Naive thymus-derived CD4-positive, alpha-beta T cell (primary cell): ENCODE measurements around the gene FEM1B. TPM values are rescaled to one million over a fixed set of nuclear protein-coding genes. Genes with fewer than 3 reads are reported as not detected.

Source experiments
- ATAC-seq: fragments of 150-1000 bp; cut with Tn5 transposase; 2 replicates; pipeline ENCODE4 v1.10.0; 2021; ENCODE audit warnings: mild to moderate bottlenecking, moderate library complexity
- CTCF ChIA-PET: fragments of 350-600 bp; sonication (Branson Sonifier 250); formaldehyde crosslinking; loops from one replicate; lab custom pipeline; 2021; ENCODE audit warnings: antibody characterized with exemption; lab: Charles Lee
- POLR2A ChIA-PET: fragments of 350-600 bp; sonication (Branson Sonifier 250); formaldehyde crosslinking; loops from one replicate; lab custom pipeline; 2021; ENCODE audit warnings: antibody characterized with exemption, inconsistent platforms; lab: Charles Lee
- DNase-seq, 9 donors: peaks; one replicate each; pipeline versions ENCODE4 v3.0.0 to v3.0.0-alpha.2; 2020 to 2022; ENCODE audit warnings: mixed read lengths in 1 of 9
- H3K27ac ChIP-seq: one replicate; pipeline ENCODE4 v1.7.0; 2013; ENCODE audit warnings: mild to moderate bottlenecking, low read depth, low read length, moderate library complexity
- H3K27me3 ChIP-seq, 2 donors: one replicate each; pipeline ENCODE4 v1.7.0; 2013; ENCODE audit warnings: low read length in 2 of 2, mild to moderate bottlenecking in 2 of 2, moderate library complexity in 2 of 2; ENCODE audit not compliant: control insufficient read depth in 2 of 2, insufficient read depth in 2 of 2
- H3K36me3 ChIP-seq, 3 experiments: 1 replicate in 2 of 3; 2 replicates in 1 of 3; pipeline ENCODE4 v1.7.0; 2013; ENCODE audit warnings: low read length in 3 of 3, mild to moderate bottlenecking in 3 of 3, moderate library complexity in 1 of 3; ENCODE audit not compliant: insufficient read depth in 3 of 3, control insufficient read depth in 2 of 3
- H3K4me1 ChIP-seq, 2 donors: one replicate each; pipeline ENCODE4 v1.7.0; 2013; ENCODE audit warnings: low read length in 2 of 2, mild to moderate bottlenecking in 2 of 2, moderate library complexity in 1 of 2; ENCODE audit not compliant: control insufficient read depth in 2 of 2, insufficient read depth in 2 of 2
- H3K4me3 ChIP-seq: 2 replicates; pipeline ENCODE4 v1.7.0; 2013; ENCODE audit warnings: mild to moderate bottlenecking, low read length
- H3K9me3 ChIP-seq, 3 experiments: 1 replicate in 2 of 3; 2 replicates in 1 of 3; pipeline ENCODE4 v1.7.0; 2013; ENCODE audit warnings: low read length in 3 of 3; ENCODE audit not compliant: control insufficient read depth in 2 of 3
- H3K27ac Mint-ChIP-seq, 9 donors: one replicate each; pipeline ENCODE4 v1.8.0; 2020 to 2022; ENCODE audit warnings: mixed read lengths in 9 of 9, mild to moderate bottlenecking in 8 of 9, moderate library complexity in 5 of 9, inconsistent platforms in 2 of 9
- H3K27me3 Mint-ChIP-seq, 5 donors: one replicate each; pipeline ENCODE4 v1.8.0; 2021 to 2022; ENCODE audit warnings: mixed read lengths in 5 of 5, mild to moderate bottlenecking in 1 of 5
- H3K36me3 Mint-ChIP-seq, 5 donors: one replicate each; pipeline ENCODE4 v1.8.0; 2020 to 2022; ENCODE audit warnings: mixed read lengths in 5 of 5, mild to moderate bottlenecking in 3 of 5, inconsistent platforms in 1 of 5
- H3K4me1 Mint-ChIP-seq, 7 donors: one replicate each; pipeline ENCODE4 v1.8.0; 2020 to 2022; ENCODE audit warnings: mixed read lengths in 7 of 7, mild to moderate bottlenecking in 3 of 7, inconsistent platforms in 1 of 7
- H3K4me3 Mint-ChIP-seq, 10 donors: one replicate each; pipeline ENCODE4 v1.8.0; 2020 to 2022; ENCODE audit warnings: mild to moderate bottlenecking in 10 of 10, mixed read lengths in 10 of 10, moderate library complexity in 6 of 10, inconsistent platforms in 2 of 10
- H3K9me3 Mint-ChIP-seq, 11 donors: one replicate each; pipeline ENCODE4 v1.8.0; 2020 to 2022; ENCODE audit warnings: mixed read lengths in 11 of 11, mild to moderate bottlenecking in 4 of 11, inconsistent platforms in 1 of 11, moderate library complexity in 1 of 11
- intact Hi-C, 2 donors: fragments of 100-400 bp; cut with micrococcal nuclease; formaldehyde crosslinking; loops; one replicate each; pipeline ENCODE4 v1.15.1; 2023
- polyA plus RNA-seq, 2 donors: library from polyadenylated mRNA; unstranded; fragments of 300-500 nt; fragmentation: Illumina TruSeq; gene quantifications; one replicate each; pipeline ENCODE4 v1.2.3, GENCODE V29; 2021
- total RNA-seq, 6 experiments: library from RNA in 5 of 6; stranded (reverse) in 5 of 6; gene quantifications; 1 replicate in 5 of 6; 2 replicates in 1 of 6; pipeline ENCODE4 v1.2.3 and lab custom pipeline; 2021 to 2026

FEM1B gene
- total and polyA plus RNA-seq, 7 experiments from 2014 or later = 12.0 to 73.2 (median 58.6) TPM

GRCh38 chr15:68303134-68303533 lies 25.6 kb downstream of the FEM1B start:
- Histone ChIP-seq H3K9me3 (no peaks in the 10 kb centered on the region), H3K36me3 (no peaks in the 10 kb centered on the region), H3K27me3 (no peaks in the 10 kb centered on the region), H3K4me1 (peaks cover 11 to 21% of the 10 kb centered on the region in 2 donors), H3K27ac (no peak overlapping the region), H3K4me3 (no peak overlapping the region)
- ATAC-seq (no peak), DNase-seq (no peak)
- Mint-ChIP-seq H3K4me3 (no peak overlapping the region), H3K9me3 (peaks cover 0 to 5% (median 0%) of the 10 kb centered on the region in 11 donors), H3K36me3 (peaks cover 0 to 5% (median 0%) of the 10 kb centered on the region in 5 donors), H3K4me1 (peaks cover 24 to 45% (median 40%) of the 10 kb centered on the region in 7 donors), H3K27me3 (peaks cover 0 to 5% (median 0%) of the 10 kb centered on the region in 5 donors), H3K27ac (no peak overlapping the region)
- intact Hi-C loops = loop anchor here in 1 of 2 donors (10.0 kb wide), 1 partner anchor 418 kb away; no protein-coding TSS in a partner anchor
- ChIA-PET POLR2A (interaction anchor here (2.6 kb wide), 1 partner anchor 25 kb away, joined by 10 read pairs; the partner anchor contains the start of gene FEM1B), CTCF (interaction anchor here (0.7 to 1.4 kb wide), 3 partner anchors 39 to 747 kb away, joined by 3 to 8 read pairs (median 3); no protein-coding TSS in a partner anchor)

- H3K9me3 Mint-ChIP-seq = peaks cover 0 to 5% (median 0%) of the 10 kb centered on the region in 11 donors
- intact Hi-C loops = loop anchor here in 1 of 2 donors (10.0 kb wide), 1 partner anchor 419 kb away; no protein-coding TSS in a partner anchor
- H3K4me3 ChIP-seq = no peak overlapping the region
- H3K27ac ChIP-seq = no peak overlapping the region
- no peaks in the 10 kb centered on the region for H3K36me3 ChIP-seq
- ChIA-PET POLR2A (interaction anchor here (2.6 kb wide), 1 partner anchor 26 kb away, joined by 10 read pairs; the partner anchor contains the start of gene FEM1B), CTCF (interaction anchor here (0.7 to 1.7 kb wide), 5 partner anchors 10 to 748 kb away, joined by 3 to 8 read pairs (median 4); no protein-coding TSS in a partner anchor)
- H3K9me3 ChIP-seq = no peaks in the 10 kb centered on the region
- peak overlapping the region in 1 of 9 donors; percentile 88 for H3K27ac Mint-ChIP-seq
- H3K4me1 ChIP-seq = peaks cover 11 to 21% of the 10 kb centered on the region in 2 donors
- peaks cover 19 to 40% (median 36%) of the 10 kb centered on the region in 7 donors for H3K4me1 Mint-ChIP-seq
- H3K27me3 ChIP-seq = no peaks in the 10 kb centered on the region
- ATAC-seq (no peak), DNase-seq (no peak)
- H3K4me3 Mint-ChIP-seq = no peak overlapping the region
- peaks cover 0 to 7% (median 0%) of the 10 kb centered on the region in 5 donors for H3K27me3 Mint-ChIP-seq
- H3K36me3 Mint-ChIP-seq = peaks cover 0 to 5% (median 0%) of the 10 kb centered on the region in 5 donors
Observed at GRCh38 chr15:68303560-68304436, 26.3 kb downstream of the FEM1B start.

- peaks cover 0 to 5% (median 0%) of the 10 kb centered on the region in 11 donors for H3K9me3 Mint-ChIP-seq
Observed at GRCh38 chr15:68304589-68305337, 27.2 kb downstream of the FEM1B start.

GRCh38 chr15:68305420-68305871 lies 27.9 kb downstream of the FEM1B start:
- H3K27me3 ChIP-seq = no peaks in the 10 kb centered on the region
- intact Hi-C loops = loop anchor here (5.0 to 10.0 kb wide), 2 partner anchors 232 to 421 kb away; no protein-coding TSS in a partner anchor
- H3K4me1 ChIP-seq = peaks cover 0 to 11% of the 10 kb centered on the region in 2 donors
- no peak for ATAC-seq
- Mint-ChIP-seq H3K36me3 (peaks cover 0 to under 1% (median 0%) of the 10 kb centered on the region in 5 donors), H3K4me1 (peaks cover 11 to 26% (median 21%) of the 10 kb centered on the region in 7 donors), H3K27ac (peak overlapping the region in 1 of 9 donors; percentile 46), H3K4me3 (no peak overlapping the region), H3K9me3 (peaks cover 0 to 5% (median 0%) of the 10 kb centered on the region in 11 donors), H3K27me3 (peaks cover 0 to 9% (median 0%) of the 10 kb centered on the region in 5 donors)
- no peak overlapping the region for H3K27ac ChIP-seq
- H3K4me3 ChIP-seq = no peak overlapping the region
- CTCF ChIA-PET = interaction anchor here (1.1 to 2.3 kb wide), 4 partner anchors 11 to 78 kb away, joined by 3 to 11 read pairs (median 4); no protein-coding TSS in a partner anchor
- POLR2A ChIA-PET = no interaction called here
- no peak for DNase-seq
- no peaks in the 10 kb centered on the region for H3K36me3 ChIP-seq
- no peaks in the 10 kb centered on the region for H3K9me3 ChIP-seq

More at GRCh38 chr15:68304589-68305337, 27.2 kb downstream of the FEM1B start:
- ChIA-PET POLR2A (interaction anchor here (0.6 kb wide), 1 partner anchor 47 kb away, joined by 3 read pairs; no protein-coding TSS in a partner anchor), CTCF (interaction anchor here (1.4 to 1.7 kb wide), 2 partner anchors 11 to 52 kb away, joined by 4 to 5 read pairs; no protein-coding TSS in a partner anchor)
- peaks cover 5 to 15% of the 10 kb centered on the region in 2 donors for H3K4me1 ChIP-seq
- no peaks in the 10 kb centered on the region for H3K36me3 ChIP-seq
- no peak overlapping the region for H3K4me3 Mint-ChIP-seq
- no peak overlapping the region for H3K4me3 ChIP-seq
- DNase-seq (no peak), ATAC-seq (no peak)
- H3K27me3 Mint-ChIP-seq = peaks cover 0 to 7% (median 0%) of the 10 kb centered on the region in 5 donors
- H3K27me3 ChIP-seq = no peaks in the 10 kb centered on the region
- H3K9me3 ChIP-seq = no peaks in the 10 kb centered on the region
- H3K27ac Mint-ChIP-seq = peak overlapping the region in 4 of 9 donors; percentile 23 to 72 (median 56)
- H3K4me1 Mint-ChIP-seq = peaks cover 11 to 30% (median 27%) of the 10 kb centered on the region in 7 donors
- intact Hi-C loops = loop anchor here (5.0 to 10.0 kb wide), 2 partner anchors 233 to 420 kb away; no protein-coding TSS in a partner anchor
- H3K36me3 Mint-ChIP-seq = peaks cover 0 to 2% (median 0%) of the 10 kb centered on the region in 5 donors
- H3K27ac ChIP-seq = no peak overlapping the region

GRCh38 chr15:68307131-68307928 lies 29.8 kb downstream of the FEM1B start:
- Histone ChIP-seq H3K4me3 (no peak overlapping the region), H3K36me3 (no peaks in the 10 kb centered on the region), H3K27me3 (no peaks in the 10 kb centered on the region), H3K4me1 (peaks cover 0 to 4% of the 10 kb centered on the region in 2 donors), H3K27ac (no peak overlapping the region), H3K9me3 (no peaks in the 10 kb centered on the region)
- ATAC-seq = no peak
- peak overlapping the region in 4 of 10 donors; percentile 6 to 79 (median 54) for H3K4me3 Mint-ChIP-seq
- H3K9me3 Mint-ChIP-seq = no peaks in the 10 kb centered on the region
- no peak for DNase-seq
- H3K4me1 Mint-ChIP-seq = peaks cover 9 to 14% (median 11%) of the 10 kb centered on the region in 7 donors
- CTCF ChIA-PET = interaction anchor here (0.8 to 2.5 kb wide), 13 partner anchors 9 to 243 kb away, joined by 3 to 75 read pairs (median 7); partner anchors contain the start of gene FEM1B
- intact Hi-C loops = loop anchor here (2.0 to 10.0 kb wide), 3 partner anchors 230 to 423 kb away; no protein-coding TSS in a partner anchor
- no peaks in the 10 kb centered on the region for H3K36me3 Mint-ChIP-seq
- H3K27ac Mint-ChIP-seq = no peak overlapping the region
- peaks cover 0 to 11% (median 0%) of the 10 kb centered on the region in 5 donors for H3K27me3 Mint-ChIP-seq
- POLR2A ChIA-PET = interaction anchor here (0.7 to 1.9 kb wide), 4 partner anchors 21 to 54 kb away, joined by 3 to 11 read pairs (median 6); partner anchors contain the start of gene FEM1B
